ENCODE measurements around the gene RBMS1. TPM values are rescaled to one million over a fixed set of nuclear protein-coding genes. Genes with fewer than 3 reads are reported as not detected.

RBMS1 gene
- total RNA-seq, 1 donor from 2014 or later: 116 TPM

GRCh38 chr2:160277151-160277550, 216.5 kb downstream of the RBMS1 start:
- no peak for DNase-seq (ENCODE audit: low read depth)

- peak; percentile 95 for DNase-seq (ENCODE audit: low read depth)
These were observed 218.0 kb downstream of the RBMS1 start for GRCh38 chr2:160275656-160276055.

GRCh38 chr2:160271171-160272086, 222.2 kb downstream of the RBMS1 start:
- no peak for DNase-seq (ENCODE audit: low read depth)

GRCh38 chr2:160270571-160271113, 223.0 kb downstream of the RBMS1 start:
- no peak for DNase-seq (ENCODE audit: low read depth)

GRCh38 chr2:160269803-160270570, 223.6 kb downstream of the RBMS1 start:
- DNase-seq (ENCODE audit: low read depth): peak; percentile 84

GRCh38 chr2:160269365-160269764, 224.2 kb downstream of the RBMS1 start:
- peak; percentile 76 for DNase-seq (ENCODE audit: low read depth)

- no peak for DNase-seq (ENCODE audit: low read depth)
These were observed 225.3 kb downstream of the RBMS1 start for GRCh38 chr2:160268151-160268781.

GRCh38 chr2:160267692-160268091, 225.9 kb downstream of the RBMS1 start:
- no peak for DNase-seq (ENCODE audit: low read depth)

GRCh38 chr2:160267022-160267421, 226.6 kb downstream of the RBMS1 start:
- no peak for DNase-seq (ENCODE audit: low read depth)

GRCh38 chr2:160266037-160266551, 227.5 kb downstream of the RBMS1 start:
- no peak for DNase-seq (ENCODE audit: low read depth)

GRCh38 chr2:160264308-160264707, 229.3 kb downstream of the RBMS1 start:
- DNase-seq (ENCODE audit: low read depth): no peak

GRCh38 chr2:160261732-160262131, 231.9 kb downstream of the RBMS1 start:
- peak; percentile 63 for DNase-seq (ENCODE audit: low read depth)

- no peak for DNase-seq (ENCODE audit: low read depth)
These were observed 235.2 kb downstream of the RBMS1 start for GRCh38 chr2:160258492-160258805.

GRCh38 chr2:160257743-160258491, 235.7 kb downstream of the RBMS1 start:
- no peak for DNase-seq (ENCODE audit: low read depth)

- DNase-seq (ENCODE audit: low read depth): peak; percentile 91
These were observed 236.4 kb downstream of the RBMS1 start for GRCh38 chr2:160257041-160257742.

GRCh38 chr2:160256507-160256906, 237.1 kb downstream of the RBMS1 start:
- no peak for DNase-seq (ENCODE audit: low read depth)

GRCh38 chr2:160255408-160255807, 238.2 kb downstream of the RBMS1 start:
- no peak for DNase-seq (ENCODE audit: low read depth)

GRCh38 chr2:160254189-160254762, 239.3 kb downstream of the RBMS1 start:
- DNase-seq (ENCODE audit: low read depth): no peak

GRCh38 chr2:160253440-160254188, 240.0 kb downstream of the RBMS1 start:
- DNase-seq (ENCODE audit: low read depth): peak; percentile 92

Measured in renal cortical epithelial cell (primary cell).